HFFc6 (cell line): ENCODE results near the gene LMO2. TPM values are rescaled to one million over a fixed set of nuclear protein-coding genes. Genes with fewer than 3 reads are reported as not detected.

Experiments
- DNase-seq: peaks from one replicate; pipeline ENCODE4 v3.0.0-alpha.2; 2018
- H3K27ac Mint-ChIP-seq: 2 replicates; pipeline ENCODE4 v1.8.0; 2020; ENCODE audit warnings: mild to moderate bottlenecking, mixed read lengths
- H3K27me3 Mint-ChIP-seq: 2 replicates; pipeline ENCODE4 v1.8.0; 2021; ENCODE audit warnings: mild to moderate bottlenecking, moderate library complexity, mixed read lengths; ENCODE audit not compliant: insufficient read depth
- H3K36me3 Mint-ChIP-seq: 2 replicates; pipeline ENCODE4 v1.8.0; 2021; ENCODE audit warnings: low read depth, mixed read lengths
- H3K4me1 Mint-ChIP-seq: 2 replicates; pipeline ENCODE4 v1.8.0; 2020; ENCODE audit warnings: low read depth, mixed read lengths
- H3K4me3 Mint-ChIP-seq: 2 replicates; pipeline ENCODE4 v1.8.0; 2020; ENCODE audit warnings: mild to moderate bottlenecking, moderate library complexity, mixed read lengths
- H3K9me3 Mint-ChIP-seq: 2 replicates; pipeline ENCODE4 v1.8.0; 2020; ENCODE audit warnings: mild to moderate bottlenecking, mixed read lengths
- CTCF ChIP-seq: fragments of 200-600 bp; sonication (generic); IDR thresholded peaks from 2 replicates; pipeline ENCODE4 v1.5.0; 2021; ENCODE audit warnings: antibody characterized with exemption, mild to moderate bottlenecking
- total RNA-seq, 6 experiments: library from RNA; stranded (reverse); fragmentation: NEBNext Ultra II Directional; extraction: Animal tissue kit (Norgen Biotek cat#: 25700); gene quantifications; 2 replicates in 1 of 6; 3 replicates in 5 of 6; pipeline ENCODE4 v1.2.3, GENCODE V29; 2021

Gene LMO2
- total RNA-seq, 6 experiments from 2014 or later = 0.11 to 0.30 (median 0.15) TPM; not detected in 2

DNA sequence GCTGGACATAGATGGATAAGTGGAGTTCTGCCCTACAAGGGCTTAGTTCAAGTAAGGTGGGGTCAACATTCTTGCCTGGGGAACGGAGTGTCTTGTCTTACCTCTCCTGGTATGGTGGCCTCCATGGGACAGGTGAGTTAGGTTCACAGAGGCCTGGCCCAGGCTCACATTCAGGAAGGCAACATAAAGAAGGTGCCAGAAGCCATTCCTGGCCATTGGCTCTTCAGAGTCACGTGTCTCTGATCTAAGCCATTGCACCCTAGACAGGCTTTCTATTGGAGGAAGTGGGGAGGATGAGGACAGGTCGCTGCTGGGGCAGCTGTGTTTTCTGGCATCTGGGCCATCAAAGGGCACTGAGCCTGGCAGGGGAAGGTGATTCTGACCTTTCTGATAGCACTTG is 14.8 kb downstream of the LMO2 start:
- Mint-ChIP-seq H3K9me3 (no peaks in the 10 kb centered on the region), H3K27ac (no peak overlapping the region), H3K27me3 (peaks cover 46% of the 10 kb centered on the region), H3K4me1 (no peaks in the 10 kb centered on the region), H3K4me3 (no peak overlapping the region), H3K36me3 (no peaks in the 10 kb centered on the region)
- no peak for DNase-seq
- no peak for TF ChIP-seq CTCF

DNA sequence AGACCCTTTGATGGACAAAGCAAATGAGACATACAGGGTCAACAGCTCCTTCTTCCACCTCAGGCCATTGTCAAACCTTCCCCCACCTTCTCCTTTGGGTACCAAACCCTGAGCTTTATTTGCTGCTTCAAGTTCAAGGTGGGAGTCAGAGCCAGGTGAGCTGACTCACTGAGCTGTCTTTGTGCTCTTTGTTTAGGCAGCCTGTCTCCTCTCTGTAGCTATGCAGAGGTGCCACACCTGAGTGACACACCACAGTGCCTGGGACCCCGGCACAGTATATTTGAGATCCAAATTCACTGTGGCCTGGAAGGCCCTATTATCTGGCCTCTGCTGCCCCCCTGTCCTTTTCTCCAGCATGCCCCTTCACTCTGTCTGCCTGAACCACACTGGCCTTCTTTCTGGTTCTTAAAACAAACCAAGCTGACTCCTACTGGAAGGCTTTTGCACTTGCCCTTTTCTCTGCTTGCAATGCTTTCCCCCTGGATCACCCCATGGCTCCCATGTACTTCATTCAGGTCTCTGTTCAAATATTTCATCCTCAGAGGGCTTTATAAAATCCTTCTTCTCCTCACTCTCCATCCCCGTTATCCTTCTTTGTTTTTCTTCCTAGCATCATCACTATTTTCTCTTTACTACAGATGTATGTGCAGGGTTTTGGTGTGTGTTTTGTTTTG is 16.1 kb downstream of the LMO2 start:
- TF ChIP-seq CTCF = no peak
- Mint-ChIP-seq H3K36me3 (no peaks in the 10 kb centered on the region), H3K4me1 (no peaks in the 10 kb centered on the region), H3K27ac (no peak overlapping the region), H3K27me3 (peaks cover 45% of the 10 kb centered on the region), H3K9me3 (no peaks in the 10 kb centered on the region), H3K4me3 (no peak overlapping the region)
- DNase-seq = no peak

- Mint-ChIP-seq H3K4me3 (no peak overlapping the region), H3K27ac (no peak overlapping the region), H3K27me3 (peaks cover 45% of the 10 kb centered on the region), H3K9me3 (no peaks in the 10 kb centered on the region), H3K36me3 (no peaks in the 10 kb centered on the region), H3K4me1 (peaks cover 2% of the 10 kb centered on the region; the same call in 1 of the 2 replicates)
- no peak for DNase-seq
- no peak for TF ChIP-seq CTCF
Observed at GRCh38 chr11:33874910-33875490, 16.9 kb downstream of the LMO2 start.

- DNase-seq = no peak
- H3K4me1 Mint-ChIP-seq = peaks cover 5% of the 10 kb centered on the region; the same call in 1 of the 2 replicates
- TF ChIP-seq CTCF = no peak
- no peak overlapping the region for H3K27ac Mint-ChIP-seq
- H3K9me3 Mint-ChIP-seq = no peaks in the 10 kb centered on the region
- H3K27me3 Mint-ChIP-seq = peaks cover 45% of the 10 kb centered on the region
- H3K36me3 Mint-ChIP-seq = no peaks in the 10 kb centered on the region
- no peak overlapping the region for H3K4me3 Mint-ChIP-seq
Observed at GRCh38 chr11:33874433-33874832, 17.4 kb downstream of the LMO2 start.

- peaks cover 54% of the 10 kb centered on the region for H3K27me3 Mint-ChIP-seq
Observed at GRCh38 chr11:33869481-33870422, 22.1 kb downstream of the LMO2 start.

More at GRCh38 chr11:33869481-33870422, 22.1 kb downstream of the LMO2 start:
- no peak for DNase-seq
- Mint-ChIP-seq H3K36me3 (no peaks in the 10 kb centered on the region), H3K4me3 (peak overlapping the region; percentile 88), H3K27ac (no peak overlapping the region), H3K9me3 (no peaks in the 10 kb centered on the region), H3K4me1 (peaks cover 5% of the 10 kb centered on the region; the same call in 1 of the 2 replicates)
- TF ChIP-seq CTCF = no peak
